H1 (cell line): ENCODE data around the gene KMT2E. TPM values are rescaled to one million over a fixed set of nuclear protein-coding genes. Genes with fewer than 3 reads are reported as not detected.

ENCODE experiments used
- JUND ChIP-seq: IDR thresholded peaks from 2 replicates; pipeline ENCODE4 v1.6.1; 2011; ENCODE audit warnings: mild to moderate bottlenecking, improper control_type of control experiment, low read length
- MAX ChIP-seq: IDR thresholded peaks from 2 replicates; pipeline ENCODE4 v1.6.1; 2012; ENCODE audit warnings: inconsistent platforms
- POLR2A ChIP-seq, 2 experiments: IDR thresholded peaks; 1 replicate in 1 of 2; 2 replicates in 1 of 2; pipeline ENCODE4 v1.6.1; 2011; ENCODE audit warnings: low read depth in 2 of 2, low read length in 2 of 2, mild to moderate bottlenecking in 2 of 2; ENCODE audit errors: control extremely low read depth in 1 of 2
- POU5F1 ChIP-seq: IDR thresholded peaks from 2 replicates; pipeline ENCODE4 v1.6.1; 2011; ENCODE audit warnings: low read depth, mild to moderate bottlenecking, low read length, moderate library complexity
- RNF2 ChIP-seq: fragments of 200-900, 300-1000 bp; sonication (generic); IDR thresholded peaks from 2 replicates; pipeline ENCODE4 v1.7.1; 2016; ENCODE audit warnings: borderline replicate concordance, low read depth, mild to moderate bottlenecking, antibody characterized with exemption, low read length; ENCODE audit not compliant: poor library complexity, severe bottlenecking; ENCODE audit errors: missing control alignments
- polyA plus RNA-seq, 7 experiments: library from polyadenylated mRNA; depleted of rRNA in 3 of 7; stranded (reverse) in 5 of 7; unstranded in 2 of 7; fragments of >200 nt in 5 of 7; fragments of 200-250 nt in 2 of 7; gene quantifications; 1 replicate in 5 of 7; 2 replicates in 1 of 7; 4 replicates in 1 of 7; pipeline versions ENCODE4 v1.2.1 to v1.2.3, GENCODE V29; 2011 to 2013; ENCODE audit warnings: missing spikeins in 2 of 7, mixed read lengths in 2 of 7
- total RNA-seq: library from RNA; stranded (reverse); fragmentation: NEBNext Ultra II Directional; extraction: Animal tissue kit (Norgen Biotek cat#: 25700); gene quantifications from 2 replicates; pipeline ENCODE4 v1.2.1, GENCODE V29; 2021

The KMT2E gene
- total and polyA plus RNA-seq, 2 of the 8 experiments (the other 6 are each of a cell fraction or from before 2014, with no cell fraction given): 10.9 to 45.0 TPM

GRCh38 chr7:105068886-105069285 is 54.9 kb downstream of the KMT2E start (continued):
- TF ChIP-seq RNF2: no peak
- TF ChIP-seq MAX: no peak
- no peak for TF ChIP-seq POU5F1
- no peak for TF ChIP-seq POLR2A (IDR thresholded peaks at IDR 0.05; ENCODE audit: control extremely low read depth in 1 of 2, low read depth in 2 of 2, low read length in 2 of 2)
- TF ChIP-seq JUND: no peak
- TF ChIP-seq, all 59 proteins: peak for 0
